ENCODE results near the gene ATP2B3. TPM values are rescaled to one million over a fixed set of nuclear protein-coding genes. Genes with fewer than 3 reads are reported as not detected.

The ATP2B3 gene
- total RNA-seq, 4 donors from 2014 or later, result not detected

DNA sequence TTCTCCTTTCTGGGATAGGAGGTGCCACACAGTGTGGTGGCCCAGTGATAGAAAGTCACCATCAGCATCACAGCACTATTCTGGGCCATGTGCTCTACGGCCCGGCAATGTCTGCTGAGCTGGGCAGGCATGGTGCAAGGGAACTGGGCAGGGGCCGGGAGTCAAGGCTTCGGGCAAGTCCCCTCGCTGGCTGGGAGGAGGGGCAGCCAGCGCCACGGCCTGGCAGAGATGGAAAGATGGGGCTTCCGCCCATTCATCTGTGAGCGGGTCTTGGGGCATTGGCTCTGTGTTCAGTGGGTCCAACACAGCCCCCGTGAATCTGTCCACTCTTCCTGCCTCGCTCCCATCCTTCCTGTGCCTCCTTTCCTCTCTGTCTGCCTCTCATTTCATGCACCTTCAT lies 7.1 kb upstream of the ATP2B3 start:
- TF ChIP-seq, protein P1, sequence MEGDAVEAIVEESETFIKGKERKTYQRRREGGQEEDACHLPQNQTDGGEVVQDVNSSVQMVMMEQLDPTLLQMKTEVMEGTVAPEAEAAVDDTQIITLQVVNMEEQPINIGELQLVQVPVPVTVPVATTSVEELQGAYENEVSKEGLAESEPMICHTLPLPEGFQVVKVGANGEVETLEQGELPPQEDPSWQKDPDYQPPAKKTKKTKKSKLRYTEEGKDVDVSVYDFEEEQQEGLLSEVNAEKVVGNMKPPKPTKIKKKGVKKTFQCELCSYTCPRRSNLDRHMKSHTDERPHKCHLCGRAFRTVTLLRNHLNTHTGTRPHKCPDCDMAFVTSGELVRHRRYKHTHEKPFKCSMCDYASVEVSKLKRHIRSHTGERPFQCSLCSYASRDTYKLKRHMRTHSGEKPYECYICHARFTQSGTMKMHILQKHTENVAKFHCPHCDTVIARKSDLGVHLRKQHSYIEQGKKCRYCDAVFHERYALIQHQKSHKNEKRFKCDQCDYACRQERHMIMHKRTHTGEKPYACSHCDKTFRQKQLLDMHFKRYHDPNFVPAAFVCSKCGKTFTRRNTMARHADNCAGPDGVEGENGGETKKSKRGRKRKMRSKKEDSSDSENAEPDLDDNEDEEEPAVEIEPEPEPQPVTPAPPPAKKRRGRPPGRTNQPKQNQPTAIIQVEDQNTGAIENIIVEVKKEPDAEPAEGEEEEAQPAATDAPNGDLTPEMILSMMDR (IDR thresholded peaks at IDR 0.05; ENCODE audit: low read depth), result no peak

DNA sequence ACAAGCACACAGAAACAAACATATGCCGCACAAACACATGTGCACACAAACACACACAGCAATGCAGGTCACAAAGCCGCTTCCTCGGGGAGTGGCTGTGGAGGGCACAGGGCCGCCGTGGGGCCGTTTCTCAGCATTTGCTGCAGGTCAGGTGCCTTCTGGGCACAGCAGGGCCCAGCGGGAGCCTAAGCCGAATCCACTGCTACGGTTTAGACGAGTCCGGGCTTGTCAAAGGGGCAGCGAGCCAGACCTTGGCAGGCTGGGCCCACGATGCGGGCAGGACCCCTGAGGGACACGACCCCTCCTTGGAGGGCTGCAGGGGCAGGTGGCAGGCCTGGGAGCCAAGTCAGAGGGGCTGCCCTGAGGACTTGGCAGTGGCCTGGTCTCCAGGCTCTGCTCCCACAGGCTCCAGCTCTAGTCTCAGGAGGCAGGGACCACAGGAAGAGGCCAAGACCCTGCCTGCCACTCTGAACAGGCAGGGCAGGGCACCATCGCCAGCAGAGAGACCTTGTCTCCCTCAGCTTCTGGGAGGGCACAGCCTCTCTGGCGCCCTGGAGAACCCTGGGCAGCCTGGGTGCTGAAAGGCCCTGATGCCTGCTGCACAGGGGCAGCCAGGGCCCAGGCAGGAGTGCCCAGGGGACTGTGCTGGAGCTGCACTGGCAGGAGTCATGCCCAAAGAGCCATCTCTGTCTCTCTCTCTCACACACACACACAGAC lies 5.5 kb upstream of the ATP2B3 start:
- TF ChIP-seq, protein P1 (IDR thresholded peaks at IDR 0.05; ENCODE audit: low read depth), result no peak

DNA sequence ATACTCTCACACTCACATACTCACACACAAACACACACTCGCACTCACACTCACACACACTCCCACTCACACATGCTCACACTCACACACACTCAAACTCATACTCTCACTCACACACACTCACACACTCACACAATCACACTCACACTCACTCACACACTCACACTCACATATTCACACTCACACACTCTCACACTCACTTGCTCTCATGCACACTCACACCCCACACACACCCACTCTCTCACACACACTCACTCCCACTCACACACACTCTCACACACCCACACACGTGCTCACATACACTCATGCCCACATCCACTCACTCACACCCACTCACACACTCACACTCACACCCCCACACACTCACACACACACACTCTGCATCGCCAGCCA lies 4.9 kb upstream of the ATP2B3 start:
- TF ChIP-seq, protein P1 (IDR thresholded peaks at IDR 0.05; ENCODE audit: low read depth), result no peak

DNA sequence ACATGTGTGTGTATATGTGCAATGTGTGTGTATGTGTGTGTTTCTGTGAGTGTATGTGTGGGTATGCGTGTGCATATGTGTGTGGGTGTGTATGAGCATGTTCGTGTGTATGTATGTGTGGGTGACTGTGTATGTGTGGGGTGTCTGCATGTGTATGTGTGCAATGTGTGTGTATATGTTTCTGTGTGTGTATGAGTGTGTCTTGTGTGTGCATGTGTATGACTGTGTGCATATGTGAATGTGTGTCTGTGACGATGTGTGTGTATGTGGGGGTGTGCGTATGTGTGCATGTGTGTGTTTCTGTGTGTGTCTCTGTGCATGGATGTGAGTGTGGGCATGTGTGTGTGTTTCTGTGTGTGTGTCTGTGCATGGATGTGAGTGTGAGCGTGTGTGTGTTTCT lies 4.2 kb upstream of the ATP2B3 start:
- TF ChIP-seq, protein P1 (IDR thresholded peaks at IDR 0.05; ENCODE audit: low read depth), result no peak

DNA sequence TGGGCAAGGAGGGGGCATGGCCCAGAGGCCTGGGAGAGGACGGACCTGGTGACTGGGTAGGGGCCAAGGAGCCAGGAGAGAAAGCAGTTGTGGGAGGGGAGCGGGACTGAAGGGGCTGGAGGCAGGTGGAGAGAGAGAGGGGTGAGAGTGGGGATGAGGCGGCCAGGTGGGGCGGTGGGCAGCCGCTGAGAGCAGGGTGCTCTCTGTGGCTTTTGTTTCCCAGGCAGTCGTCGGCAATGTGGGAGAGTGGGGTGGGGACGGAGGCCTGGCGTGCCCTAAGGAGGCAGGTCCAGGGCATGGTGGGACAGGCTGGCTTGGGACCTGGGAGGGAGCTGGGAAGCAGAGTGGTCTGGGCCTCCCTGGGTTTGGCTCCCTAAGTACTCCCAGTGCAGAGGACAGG lies 3.2 kb upstream of the ATP2B3 start:
- TF ChIP-seq, protein P1 (IDR thresholded peaks at IDR 0.05; ENCODE audit: low read depth), result no peak

DNA sequence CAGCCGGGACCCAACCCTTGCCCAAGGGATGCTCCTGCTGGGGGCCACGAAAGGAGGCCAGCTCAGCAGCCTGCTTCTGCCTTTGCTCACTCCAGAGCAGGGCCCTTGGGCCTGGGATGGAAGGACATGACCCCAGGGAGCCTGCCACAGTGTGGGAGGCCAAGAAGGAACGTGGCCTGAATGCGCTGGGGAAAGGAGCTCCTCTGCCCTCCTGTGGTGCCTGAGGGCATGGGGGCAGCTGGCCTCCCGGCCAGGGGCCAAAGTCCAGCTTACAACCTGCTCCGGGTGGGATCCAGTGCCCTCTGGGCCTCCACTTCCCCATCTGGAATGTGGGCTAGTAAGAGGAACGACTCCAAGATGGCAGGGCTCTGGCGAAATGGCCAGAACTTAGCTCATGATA lies 2.0 kb upstream of the ATP2B3 start:
- TF ChIP-seq, protein P1 (IDR thresholded peaks at IDR 0.05; ENCODE audit: low read depth), result no peak

DNA sequence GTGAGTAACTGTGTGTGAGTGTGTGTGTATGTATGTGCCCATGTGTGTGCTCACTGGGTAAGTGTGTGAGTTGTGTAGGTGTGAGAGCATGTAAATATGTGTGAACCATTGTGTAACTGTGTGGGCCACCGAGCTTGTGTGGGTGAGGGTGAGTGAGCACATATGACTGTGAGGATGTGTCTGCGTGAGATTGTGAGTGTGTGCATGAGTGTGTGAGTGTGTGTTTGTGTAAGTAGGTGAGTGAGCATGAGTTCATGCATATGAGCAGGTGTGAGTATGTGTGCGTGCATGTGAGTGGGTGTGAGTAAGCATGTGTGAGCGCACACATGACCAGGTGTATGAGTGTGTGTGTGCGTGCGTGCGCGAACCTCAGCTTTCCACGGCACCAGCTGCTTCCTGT lies 1.4 kb upstream of the ATP2B3 start:
- TF ChIP-seq, protein P1 (IDR thresholded peaks at IDR 0.05; ENCODE audit: low read depth), result no peak
